Activated CD8-positive, alpha-beta memory T cell treated with anti-CD3 and anti-CD28 coated beads, Interleukin-2, amount 50 U/mL, for 24 hours (primary cell): ENCODE data around the gene ST3GAL3.

Experiments used
- DNase-seq: peaks from one replicate; pipeline ENCODE4 v3.0.0-alpha.2; 2020; ENCODE audit errors: extremely low read depth

ST3GAL3 gene

DNA sequence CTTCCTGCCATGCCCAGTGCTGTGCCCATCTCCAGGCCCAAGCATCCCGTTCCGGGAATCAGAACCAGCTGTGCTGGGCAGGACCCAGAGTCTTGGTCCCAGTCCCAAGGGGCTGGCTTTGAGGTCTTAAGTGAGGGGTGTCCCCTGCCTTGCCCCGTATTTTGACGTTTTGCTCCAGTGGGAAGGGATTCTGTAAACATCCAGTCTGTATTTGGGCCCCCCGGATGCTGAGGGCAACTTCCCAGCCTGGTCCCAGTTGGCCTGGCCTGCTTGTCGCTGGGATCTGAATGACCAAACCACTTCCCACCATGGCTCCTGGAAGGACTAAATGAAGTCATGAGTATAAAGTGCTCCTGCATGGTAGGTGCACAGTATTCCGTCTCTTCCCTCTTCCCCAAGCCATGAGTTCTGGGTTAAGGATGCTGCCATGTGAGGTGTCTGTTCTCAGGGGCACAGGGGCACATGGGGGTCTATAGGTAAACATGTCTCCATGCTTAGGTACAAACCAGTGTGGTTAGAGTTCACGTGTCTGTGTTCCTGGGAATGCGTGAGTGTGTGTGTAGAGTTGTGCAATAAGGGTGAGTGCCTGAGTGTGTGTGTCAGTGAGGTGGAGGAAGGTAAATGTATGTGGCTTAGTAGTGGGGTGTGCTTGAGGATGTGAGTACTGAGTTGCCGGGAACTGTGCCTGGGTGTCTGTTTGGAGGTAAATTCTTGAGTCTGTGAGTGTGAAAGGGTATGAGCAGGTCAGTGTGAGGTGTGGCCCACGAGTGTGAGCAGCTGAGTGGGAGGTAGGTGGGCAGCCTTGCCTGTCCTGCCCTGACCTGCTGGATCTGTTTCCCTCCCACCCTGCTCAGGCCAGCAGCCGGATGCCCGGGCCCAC is 273.2 kb downstream of the ST3GAL3 start:
- DNase-seq, result no peak
